C4-2B (cell line): ENCODE results near the gene CENPA.

Experiments
- H3K27ac ChIP-seq: fragments of 450-650 bp; 2 replicates; pipeline ENCODE4 v1.5.1; 2017
- ZFX ChIP-seq: fragments of 450-650 bp; IDR thresholded peaks from 2 replicates; pipeline ENCODE4 v1.6.1; 2017
- TF ChIP-seq, protein P1 (sequence below): fragments of 450-650 bp; conservative IDR thresholded peaks from 2 replicates; pipeline ENCODE4 v1.5.1; 2017; ENCODE audit warnings: mild to moderate bottlenecking

The CENPA gene

DNA sequence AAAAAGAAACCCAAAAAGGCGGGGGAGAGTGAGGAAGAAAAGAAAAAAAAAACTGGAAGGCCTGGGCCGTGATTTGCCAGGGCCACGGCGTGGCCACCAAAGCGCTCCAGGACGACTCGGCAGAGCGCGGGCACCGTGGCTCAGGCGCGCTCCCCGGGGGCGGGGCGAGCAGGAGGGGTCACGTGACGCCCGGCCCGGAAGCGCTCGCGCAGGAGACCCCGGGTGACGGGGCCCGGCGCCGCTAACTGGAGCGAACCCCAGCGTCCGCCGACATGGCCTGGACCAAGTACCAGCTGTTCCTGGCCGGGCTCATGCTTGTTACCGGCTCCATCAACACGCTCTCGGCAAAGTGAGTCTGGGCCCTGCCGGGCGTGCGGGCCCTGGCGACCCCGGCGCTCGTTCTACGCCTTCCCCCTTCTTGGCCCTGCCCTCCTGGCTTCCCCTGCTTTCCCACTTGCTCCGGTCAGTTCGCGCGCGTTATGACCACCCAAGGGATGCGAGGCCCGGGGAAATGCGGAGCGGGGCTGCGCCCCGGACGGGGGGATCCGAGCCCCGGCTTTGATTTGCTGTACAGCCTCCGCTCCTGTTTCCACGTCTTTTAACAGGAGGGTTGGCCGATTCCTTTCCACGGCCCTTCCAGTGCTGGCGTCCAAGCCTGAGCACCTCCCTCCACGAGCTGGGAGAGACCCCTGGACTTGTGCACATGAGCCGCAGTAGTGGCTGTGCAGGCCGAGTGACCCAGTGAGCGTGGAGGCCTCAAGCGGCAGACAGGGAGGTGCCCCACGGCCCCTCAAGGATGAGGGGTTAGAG lies 21.6 kb upstream of the CENPA start, which contains the start of gene SLC35F6:
SLC35F6 (plus strand) TSS at position 207 of the 810 bp plus-strand sequence; CDS start at position 273, 66 bp downstream.
- TF ChIP-seq ZFX = peak; percentile 76; the same call in 1 of the 2 replicates
- TF ChIP-seq, protein P1, sequence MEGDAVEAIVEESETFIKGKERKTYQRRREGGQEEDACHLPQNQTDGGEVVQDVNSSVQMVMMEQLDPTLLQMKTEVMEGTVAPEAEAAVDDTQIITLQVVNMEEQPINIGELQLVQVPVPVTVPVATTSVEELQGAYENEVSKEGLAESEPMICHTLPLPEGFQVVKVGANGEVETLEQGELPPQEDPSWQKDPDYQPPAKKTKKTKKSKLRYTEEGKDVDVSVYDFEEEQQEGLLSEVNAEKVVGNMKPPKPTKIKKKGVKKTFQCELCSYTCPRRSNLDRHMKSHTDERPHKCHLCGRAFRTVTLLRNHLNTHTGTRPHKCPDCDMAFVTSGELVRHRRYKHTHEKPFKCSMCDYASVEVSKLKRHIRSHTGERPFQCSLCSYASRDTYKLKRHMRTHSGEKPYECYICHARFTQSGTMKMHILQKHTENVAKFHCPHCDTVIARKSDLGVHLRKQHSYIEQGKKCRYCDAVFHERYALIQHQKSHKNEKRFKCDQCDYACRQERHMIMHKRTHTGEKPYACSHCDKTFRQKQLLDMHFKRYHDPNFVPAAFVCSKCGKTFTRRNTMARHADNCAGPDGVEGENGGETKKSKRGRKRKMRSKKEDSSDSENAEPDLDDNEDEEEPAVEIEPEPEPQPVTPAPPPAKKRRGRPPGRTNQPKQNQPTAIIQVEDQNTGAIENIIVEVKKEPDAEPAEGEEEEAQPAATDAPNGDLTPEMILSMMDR = no peak
- peak within 1 kb of the TSS; percentile 72 for H3K27ac ChIP-seq

DNA sequence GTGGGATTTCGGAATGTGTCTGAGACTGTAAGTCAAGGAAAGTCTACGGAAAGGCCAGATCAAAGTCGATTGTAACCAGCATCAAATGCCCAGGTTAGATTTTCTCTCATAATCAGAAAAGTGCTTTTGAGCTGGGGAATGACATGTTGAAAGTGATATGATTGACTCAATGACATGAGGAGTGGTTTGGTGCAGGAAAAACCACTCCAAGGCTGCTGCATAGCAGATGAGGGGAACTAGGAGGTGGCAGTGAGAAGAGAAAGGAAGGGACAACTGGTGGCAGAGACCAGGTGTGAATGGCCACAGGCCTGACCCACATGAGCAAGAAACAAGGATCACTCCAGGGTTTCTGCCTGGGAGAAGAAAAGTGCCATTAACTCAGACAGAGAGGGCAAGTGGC lies 20.9 kb upstream of the CENPA start:
- no peak for TF ChIP-seq ZFX
- TF ChIP-seq, protein P1 = no peak
- peak overlapping the region; percentile 72 for H3K27ac ChIP-seq

DNA sequence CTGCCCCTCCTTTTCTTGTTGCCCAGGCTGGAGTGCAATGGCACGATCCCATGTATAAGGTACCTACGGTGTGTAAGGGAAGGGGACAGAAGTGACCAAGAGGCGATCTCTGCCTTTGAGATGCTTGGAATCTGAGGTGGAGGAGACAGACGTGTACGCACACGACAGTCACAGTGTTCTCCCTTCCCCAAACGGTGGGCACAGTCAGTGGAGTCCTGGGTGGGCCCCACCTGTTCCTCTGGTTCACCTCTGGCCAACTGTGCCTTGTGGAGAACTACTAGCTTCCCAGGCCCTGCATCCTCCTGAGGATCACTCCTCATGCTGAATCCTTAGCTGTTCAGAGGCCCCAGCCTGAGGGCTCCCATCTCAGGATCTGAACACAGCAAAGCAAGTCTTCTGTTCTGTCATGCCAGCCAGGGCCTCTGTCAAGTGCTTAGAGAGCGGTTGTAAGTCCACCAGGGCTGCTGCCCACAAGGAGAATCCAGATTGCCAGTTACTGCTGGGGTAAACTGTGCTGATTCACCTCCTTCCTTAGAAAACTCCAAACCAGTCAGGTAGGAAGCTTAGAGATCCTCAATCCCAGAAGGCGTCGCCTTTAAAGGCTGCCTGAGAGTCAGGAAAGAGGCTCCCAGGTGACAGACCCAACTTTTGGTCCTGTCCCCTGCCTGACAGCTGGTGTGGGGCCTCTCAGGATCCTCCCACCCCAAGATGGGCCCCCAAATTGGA lies 20.2 kb upstream of the CENPA start:
- H3K27ac ChIP-seq = peak overlapping the region; percentile 72; the same call in 1 of the 2 replicates

DNA sequence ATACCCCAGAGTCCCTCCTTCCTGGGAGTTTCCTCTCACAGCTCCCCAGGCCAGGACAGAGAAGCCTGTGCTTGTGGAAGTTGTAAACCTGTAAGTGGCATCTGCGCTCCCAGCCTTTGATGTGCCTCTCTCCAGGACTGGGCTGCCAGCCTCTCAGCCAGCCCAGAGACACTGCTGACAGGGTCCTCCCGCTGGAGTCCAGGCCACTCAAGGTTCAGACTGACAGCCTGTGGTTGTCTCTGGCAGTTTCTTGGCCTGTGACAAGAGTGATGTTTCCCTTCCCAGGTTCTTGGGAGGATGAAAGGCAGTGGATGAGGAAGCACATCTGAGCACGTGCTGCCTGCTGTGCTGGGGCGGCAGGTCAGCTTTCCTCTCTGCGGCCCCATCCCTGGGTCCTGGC lies 18.7 kb upstream of the CENPA start:
- TF ChIP-seq ZFX = no peak
- TF ChIP-seq, protein P1 = no peak
- peak overlapping the region; percentile 38 for H3K27ac ChIP-seq

More for the DNA sequence above, 20.2 kb upstream of the CENPA start:
- TF ChIP-seq ZFX = no peak
- TF ChIP-seq, protein P1 = no peak

DNA sequence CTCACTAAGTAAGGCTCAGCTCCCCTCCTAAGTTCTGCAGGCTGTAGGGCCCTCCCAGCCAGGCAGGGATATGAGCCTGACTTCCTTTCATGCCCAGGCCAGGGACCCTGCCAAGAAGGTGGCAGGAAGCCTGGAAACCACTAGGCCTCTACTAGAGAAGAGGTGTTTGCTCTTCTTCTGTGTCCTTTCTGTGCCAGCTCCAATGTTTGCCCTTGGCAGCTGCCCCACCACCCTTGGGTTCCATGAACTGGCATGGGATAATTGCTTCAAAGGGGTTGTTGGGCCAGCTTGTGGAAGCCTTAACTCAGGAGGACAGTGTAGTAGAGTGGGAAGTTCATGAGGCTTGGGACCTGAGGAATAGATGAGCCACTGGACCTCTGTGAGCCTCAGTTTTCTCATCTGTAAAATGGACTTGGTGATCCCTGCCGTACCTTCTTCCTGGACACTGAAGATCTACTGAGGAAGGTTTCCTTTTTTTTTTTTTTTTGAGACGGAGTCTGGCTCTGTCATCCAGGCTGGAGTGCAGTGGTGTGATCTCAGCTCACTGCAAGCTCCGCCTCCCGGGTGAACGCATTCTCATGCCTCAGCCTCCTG lies 17.9 kb upstream of the CENPA start:
- TF ChIP-seq ZFX = no peak
- TF ChIP-seq, protein P1 = no peak
- peak overlapping the region; percentile 82 for H3K27ac ChIP-seq

DNA sequence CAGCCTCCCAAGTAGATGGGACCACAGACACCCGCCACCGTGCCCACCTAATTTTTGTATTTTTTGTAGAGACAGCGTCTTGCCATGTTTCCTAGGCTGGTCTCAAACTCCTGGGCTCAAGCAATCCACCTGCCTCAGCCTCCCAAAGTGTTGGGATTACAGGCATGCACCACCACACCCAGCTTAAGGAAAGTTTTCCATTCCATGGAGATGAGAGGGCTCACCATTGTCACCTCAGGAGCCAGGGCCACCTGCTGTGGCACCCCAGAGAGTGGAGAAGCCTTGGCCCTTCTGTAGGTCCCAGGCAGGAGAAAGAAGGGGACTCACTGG lies 17.1 kb upstream of the CENPA start:
- peak overlapping the region; percentile 82 for H3K27ac ChIP-seq
- TF ChIP-seq ZFX = no peak
- TF ChIP-seq, protein P1 = no peak
